NCI-H2196 (cell line): Measurements from ENCODE around the gene AUNIP.

Experiments
- DNase-seq: peaks from one replicate; lab custom pipeline; 2025; ENCODE audit not compliant: unreplicated experiment; lab: John Stamatoyannopoulos, UW

The AUNIP gene

DNA sequence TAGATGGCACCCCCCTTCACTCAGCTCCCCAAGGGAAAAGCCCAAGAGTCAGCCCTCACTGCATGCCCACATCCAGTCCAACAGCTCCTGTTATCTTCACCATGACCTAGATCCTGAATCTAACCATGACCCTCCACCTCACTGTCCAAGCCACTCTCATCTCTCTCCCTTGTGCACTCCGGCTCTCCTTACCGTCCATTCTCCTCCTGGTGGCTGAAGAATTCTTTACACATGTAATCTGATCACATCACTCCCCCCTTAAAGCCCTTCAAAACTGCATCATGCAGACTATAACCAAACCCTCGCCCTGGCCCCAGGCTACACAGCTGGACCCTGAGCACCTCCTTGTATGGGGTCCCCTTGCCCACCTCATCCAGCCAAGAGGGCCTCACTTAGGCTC, 30.2 kb upstream of the AUNIP start:
- DNase-seq: peak; percentile 83

- DNase-seq: no peak
Observed at GRCh38 chr1:25888426-25888987, 29.2 kb upstream of the AUNIP start.

DNA sequence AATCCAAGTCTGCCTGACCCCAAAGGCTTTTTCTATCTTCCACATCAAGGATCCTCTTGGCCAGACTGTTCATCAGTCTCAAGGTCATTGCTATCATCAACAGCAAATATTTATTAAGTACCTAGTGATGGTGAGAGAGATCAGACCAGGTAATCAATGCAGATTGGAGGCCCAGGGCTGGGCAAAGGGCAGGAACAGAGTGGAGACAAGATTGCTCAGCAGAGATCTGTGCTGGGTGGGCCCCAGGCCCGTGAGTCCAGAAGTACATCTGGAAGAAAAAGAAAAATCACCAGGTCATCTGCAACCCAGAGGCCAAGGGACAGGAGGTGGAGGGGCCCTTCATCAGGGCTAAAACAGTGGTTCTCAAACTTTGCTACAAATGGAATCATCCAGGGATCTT, 26.3 kb upstream of the AUNIP start:
- no peak for DNase-seq

- no peak for DNase-seq
Observed at GRCh38 chr1:25881266-25881665, 22.0 kb upstream of the AUNIP start.

DNA sequence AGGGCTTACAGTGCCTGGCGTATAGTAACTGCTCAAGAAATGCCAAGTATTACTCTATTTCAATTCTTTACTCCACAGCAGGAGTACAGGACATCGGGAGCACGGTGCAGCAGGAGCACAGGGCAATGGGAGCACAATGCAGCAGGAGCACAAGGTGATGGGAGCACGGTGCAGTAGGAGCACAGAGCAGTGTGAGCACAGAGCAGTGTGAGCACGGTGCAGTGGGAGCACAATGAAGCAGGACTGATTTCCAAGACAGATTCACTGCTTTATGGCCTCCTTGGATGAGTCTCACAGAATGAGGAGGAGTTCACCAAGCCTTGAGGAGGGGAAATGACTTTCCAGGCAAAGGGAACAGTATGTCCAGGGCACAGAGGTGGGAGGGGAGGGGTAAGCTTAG, 21.3 kb upstream of the AUNIP start:
- no peak for DNase-seq

GRCh38 chr1:25879675-25880074, 20.4 kb upstream of the AUNIP start:
- no peak for DNase-seq

DNA sequence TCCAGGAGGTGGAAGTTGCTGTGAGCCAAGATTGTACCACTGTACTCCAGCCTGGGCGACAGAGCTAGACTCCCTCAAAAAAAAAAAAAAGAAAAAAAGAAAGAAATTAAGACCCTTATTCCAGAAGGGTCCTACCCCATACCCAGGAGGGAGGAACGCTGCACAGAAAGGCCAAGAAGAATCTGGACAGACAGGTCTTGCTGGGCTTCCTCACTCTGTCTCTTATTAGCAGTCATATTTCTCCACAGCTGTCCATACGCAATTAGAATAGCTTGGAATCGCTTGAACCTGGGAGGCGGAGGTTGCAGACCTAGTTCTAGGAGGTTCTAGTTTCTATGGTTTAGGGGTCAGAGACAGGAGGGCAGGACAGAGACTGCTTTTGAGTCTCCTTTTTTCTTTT, 19.4 kb upstream of the AUNIP start:
- DNase-seq: no peak

GRCh38 chr1:25877155-25877554, 17.9 kb upstream of the AUNIP start:
- no peak for DNase-seq

DNA sequence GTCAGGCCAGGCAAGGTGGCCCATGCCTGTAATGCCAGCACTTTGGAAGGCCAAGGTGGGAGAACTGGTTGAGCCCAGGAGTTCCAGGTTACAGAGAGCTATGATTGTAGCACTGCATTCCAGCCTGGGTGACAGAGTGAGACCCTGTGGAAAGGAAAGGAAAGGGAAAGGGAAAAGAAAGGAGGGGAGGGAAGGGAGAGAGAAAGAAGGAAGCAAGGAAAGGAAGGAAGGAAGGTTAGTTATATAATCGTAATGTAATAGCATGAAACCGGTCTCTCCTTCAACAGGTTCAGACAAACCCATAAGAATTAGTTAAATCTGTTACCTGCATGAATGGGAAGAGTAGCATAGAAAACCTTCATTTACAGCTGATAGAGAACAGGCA, 17.4 kb upstream of the AUNIP start:
- DNase-seq: no peak

- no peak for DNase-seq
Observed at GRCh38 chr1:25875856-25876692, 16.8 kb upstream of the AUNIP start.

GRCh38 chr1:25875154-25875855, 16.0 kb upstream of the AUNIP start, which contains the start of gene PAQR7:
Gene PAQR7, minus strand, starts transcription at chr1:25875708. Its CDS starts 11,869 bp downstream, at chr1:25863839.
- DNase-seq: peak; percentile 81

- no peak for DNase-seq
Observed at GRCh38 chr1:25874635-25875153, 15.4 kb upstream of the AUNIP start.

DNA sequence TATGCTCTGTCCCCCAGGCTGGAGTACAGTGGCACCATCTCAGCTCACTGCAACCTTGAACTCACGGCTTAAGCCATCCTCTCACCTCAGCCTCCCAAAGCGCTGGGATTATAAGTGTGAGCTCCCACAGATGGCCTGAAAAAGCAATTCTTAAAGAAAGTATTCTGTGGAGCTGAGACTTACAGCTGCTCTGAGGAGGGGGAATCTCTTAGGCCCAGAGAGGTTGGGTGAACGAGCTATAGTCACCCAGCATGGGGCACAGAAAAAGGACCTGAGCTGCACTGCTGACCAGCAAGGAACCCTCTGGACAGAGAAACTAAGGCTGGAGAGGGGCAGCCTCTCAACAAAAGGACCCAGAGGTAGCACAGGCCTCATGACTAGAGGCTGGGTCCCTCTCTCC, 15.0 kb upstream of the AUNIP start:
- DNase-seq: no peak

- DNase-seq: no peak
Observed at GRCh38 chr1:25873120-25873519, 13.9 kb upstream of the AUNIP start.

DNA sequence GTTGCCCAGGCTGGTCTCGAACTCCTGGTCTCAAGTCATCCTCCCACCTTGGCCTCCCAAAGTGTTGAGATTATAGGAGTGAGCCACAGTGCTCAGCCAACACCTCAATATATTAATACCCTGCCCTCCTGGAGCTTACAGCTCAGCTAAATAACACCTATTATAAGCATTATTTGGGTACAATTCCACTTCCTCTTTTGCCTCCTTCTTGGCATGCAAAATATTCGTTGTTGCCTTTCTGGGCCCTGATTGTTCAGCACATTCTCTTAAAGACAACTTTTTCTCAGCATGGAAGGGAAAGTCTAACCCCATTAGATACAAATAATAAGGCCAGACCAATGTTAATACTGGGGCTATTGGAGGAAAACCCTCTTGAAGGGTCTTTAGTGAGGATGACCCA, 13.5 kb upstream of the AUNIP start:
- no peak for DNase-seq

DNA sequence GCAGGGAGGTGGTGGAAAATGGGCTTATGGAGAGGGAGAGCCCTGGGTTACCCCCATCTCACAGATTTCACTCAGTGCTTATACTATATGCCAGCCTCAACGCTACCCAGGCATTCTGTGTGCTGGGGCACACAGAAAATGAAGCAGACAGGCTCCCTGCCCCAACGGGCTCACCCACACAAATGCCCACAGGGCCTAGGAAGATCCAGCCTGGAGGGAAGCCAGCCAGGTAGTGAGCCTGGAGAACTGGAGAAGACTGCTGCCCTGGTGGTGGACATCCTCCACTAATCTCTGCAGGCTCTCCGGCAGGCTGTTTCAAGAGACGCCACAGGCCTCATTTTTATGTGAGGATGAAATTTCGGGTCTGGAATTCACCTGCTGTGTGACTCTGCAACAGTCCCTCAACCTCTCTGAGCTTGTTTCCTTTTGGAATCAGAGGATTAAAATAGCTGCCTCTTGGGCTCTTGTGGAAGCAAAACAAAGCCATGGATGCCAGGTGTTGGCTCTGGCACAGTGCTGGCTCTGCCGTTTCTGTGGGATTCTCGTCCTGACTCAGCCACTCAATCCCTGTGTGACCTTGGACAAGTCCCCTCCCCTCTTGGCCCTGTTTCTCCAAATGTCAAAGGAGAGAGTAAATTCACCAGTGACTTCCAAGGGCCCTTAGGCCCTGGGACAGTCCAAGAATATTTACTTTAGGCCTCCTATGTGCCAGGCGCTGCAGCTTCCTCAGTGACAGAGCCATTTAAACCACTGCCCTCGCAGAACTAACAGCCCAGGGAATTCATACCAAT, 12.6 kb upstream of the AUNIP start:
- DNase-seq: no peak

- DNase-seq: no peak
Observed at GRCh38 chr1:25871086-25871703, 11.9 kb upstream of the AUNIP start.

- no peak for DNase-seq
Observed at GRCh38 chr1:25870614-25871013, 11.4 kb upstream of the AUNIP start.

- no peak for DNase-seq
Observed at GRCh38 chr1:25869909-25870606, 10.8 kb upstream of the AUNIP start.
